Endothelial cell of umbilical vein (primary cell): ENCODE results near the gene ZBTB21. TPM values are rescaled to one million over a fixed set of nuclear protein-coding genes. Genes with fewer than 3 reads are reported as not detected.

ENCODE experiments used
- BruUV-seq: library from RNA; stranded (reverse); fragments of 400-500 nt; replicated peaks from 2 replicates; lab custom pipeline; 2021; lab: Mats Ljungman, UMichigan
- CTCF ChIA-PET: fragments of 300-600, 350-600 bp; sonication (Branson Sonifier 250); formaldehyde crosslinking; loops from one replicate; lab custom pipeline; 2021; ENCODE audit warnings: antibody characterized with exemption, inconsistent platforms; lab: Charles Lee
- POLR2A ChIA-PET: fragments of 300-600, 350-600 bp; sonication (Branson Sonifier 250); formaldehyde crosslinking; loops from one replicate; lab custom pipeline; 2021; ENCODE audit warnings: antibody characterized with exemption, inconsistent platforms; lab: Charles Lee
- DNase-seq: peaks from one replicate; pipeline ENCODE4 v3.0.0-alpha.2; 2011; ENCODE audit warnings: low read depth, low spot score
- FAIRE-seq: peaks from 2 replicates; lab custom pipeline; 2011; peaks lifted over from hg19 to GRCh38; lab: Jason Lieb, UNC
- H2AFZ ChIP-seq: 2 replicates; pipeline ENCODE4 v1.6.0; 2012; ENCODE audit warnings: low read depth, low read length, control low read depth, inconsistent platforms
- H3K27ac ChIP-seq: 2 replicates; pipeline ENCODE4 v1.5.1; 2011; ENCODE audit warnings: low read depth, mild to moderate bottlenecking, control low read depth, low read length, moderate library complexity; ENCODE audit not compliant: insufficient read depth
- H3K27me3 ChIP-seq, 2 experiments: 2 replicates each; pipeline versions ENCODE4 v1.6.0 to v1.6.1; 2011; ENCODE audit warnings: low read length in 2 of 2, mixed read lengths in 1 of 2; ENCODE audit not compliant: control insufficient read depth in 2 of 2, insufficient read depth in 2 of 2
- H3K36me3 ChIP-seq, 2 experiments: 2 replicates in 1 of 2; 3 replicates in 1 of 2; pipeline ENCODE4 v1.5.1; 2011; ENCODE audit warnings: low read length in 2 of 2, mild to moderate bottlenecking in 1 of 2, moderate library complexity in 1 of 2; ENCODE audit not compliant: control insufficient read depth in 2 of 2, insufficient read depth in 2 of 2; ENCODE audit errors: extremely low read depth in 1 of 2
- H3K4me1 ChIP-seq: 3 replicates; pipeline ENCODE4 v1.5.1; 2011; ENCODE audit warnings: mild to moderate bottlenecking, low read length; ENCODE audit not compliant: control insufficient read depth, insufficient read depth; ENCODE audit errors: extremely low read depth
- H3K4me2 ChIP-seq: 2 replicates; pipeline ENCODE4 v1.6.1; 2011; ENCODE audit warnings: low read length, control low read depth, mixed read lengths; ENCODE audit not compliant: insufficient read depth
- H3K4me3 ChIP-seq, 3 experiments: fragments of 200-600 bp in 1 of 3; sonication (generic), shearing (Covaris generic) in 1 of 3; replicated peaks in 1 of 3; 2 replicates each; pipeline ENCODE4 v1.5.1; 2011 to 2016; ENCODE audit warnings: control low read depth in 3 of 3, low read length in 3 of 3, mild to moderate bottlenecking in 2 of 3, inconsistent platforms in 1 of 3, low read depth in 1 of 3, moderate library complexity in 1 of 3; ENCODE audit not compliant: insufficient read depth in 1 of 3
- H3K79me2 ChIP-seq: 2 replicates; pipeline ENCODE4 v1.6.0; 2012; ENCODE audit warnings: low read length, inconsistent platforms; ENCODE audit not compliant: control insufficient read depth, insufficient read depth
- H3K9ac ChIP-seq: replicated peaks from 2 replicates; pipeline ENCODE3; 2011; ENCODE audit warnings: low read length, control low read depth; ENCODE audit not compliant: insufficient read depth; ENCODE audit errors: extremely low read depth
- H3K9me1 ChIP-seq: replicated peaks from 3 replicates; pipeline ENCODE4 v1.6.0; 2011; ENCODE audit warnings: mild to moderate bottlenecking, low read length; ENCODE audit not compliant: control insufficient read depth, insufficient read depth; ENCODE audit errors: extremely low read depth
- H3K9me3 ChIP-seq: replicated peaks from 2 replicates; pipeline ENCODE4 v1.5.1; 2012; ENCODE audit warnings: low read length, inconsistent platforms; ENCODE audit not compliant: control insufficient read depth, insufficient read depth
- H4K20me1 ChIP-seq: replicated peaks from 2 replicates; pipeline ENCODE3; 2011; ENCODE audit warnings: mild to moderate bottlenecking, low read length; ENCODE audit not compliant: control insufficient read depth, insufficient read depth; ENCODE audit errors: extremely low read depth
- EZH2 ChIP-seq: IDR thresholded peaks from 2 replicates; pipeline ENCODE4 v1.6.1; 2012; ENCODE audit warnings: borderline replicate concordance, low read depth, mild to moderate bottlenecking, moderate library complexity, low read length, inconsistent platforms; ENCODE audit not compliant: severe bottlenecking
- FOS ChIP-seq: IDR thresholded peaks from 2 replicates; pipeline ENCODE4 v1.6.1; 2011; ENCODE audit warnings: mild to moderate bottlenecking, low read length, moderate library complexity, borderline replicate concordance; ENCODE audit not compliant: insufficient read depth
- GATA2 ChIP-seq: IDR thresholded peaks from 2 replicates; pipeline ENCODE4 v1.7.0; 2011; ENCODE audit warnings: low read depth, mild to moderate bottlenecking, moderate library complexity, mixed read lengths, low read length; ENCODE audit not compliant: insufficient read length, insufficient read depth
- JUN ChIP-seq: IDR thresholded peaks from 2 replicates; pipeline ENCODE4 v1.6.1; 2011; ENCODE audit warnings: borderline replicate concordance, low read depth; ENCODE audit not compliant: insufficient read length, insufficient read depth
- MYC ChIP-seq: IDR thresholded peaks from one replicate; pipeline ENCODE4 v1.6.1; 2011; ENCODE audit warnings: mild to moderate bottlenecking, low read depth, low read length
- POLR2A ChIP-seq: IDR thresholded peaks from 2 replicates; pipeline ENCODE4 v1.6.1; 2012; ENCODE audit warnings: low read depth, mild to moderate bottlenecking, control low read depth, low read length
- POLR2AphosphoS5 ChIP-seq: IDR thresholded peaks from 2 replicates; pipeline ENCODE4 v1.6.1; 2012; ENCODE audit warnings: low read depth, mild to moderate bottlenecking, control low read depth, low read length, moderate library complexity; ENCODE audit not compliant: insufficient read depth
- dilution Hi-C: fragments of 300-500 bp; cut with MboI; formaldehyde crosslinking; loops from one replicate; pipeline ENCODE4 v1.15.0; 2019; ENCODE audit warnings: low sequenced_read_pairs; ENCODE audit not compliant: extremely low pct_ligation_motif_present
- intact Hi-C: fragments of 100-400 bp; cut with micrococcal nuclease; formaldehyde crosslinking; loops from one replicate; pipeline ENCODE4 v1.10.0; 2022
- polyA plus RNA-seq, 4 experiments: library from polyadenylated mRNA; depleted of rRNA in 3 of 4; stranded (reverse) in 3 of 4; unstranded in 1 of 4; fragments of >200 nt; gene quantifications; 2 replicates each; pipeline versions ENCODE4 v1.2.1 to v1.2.3, GENCODE V29; 2011 to 2012; ENCODE audit warnings: missing spikeins in 1 of 4
- total RNA-seq: library from RNA; stranded (reverse); gene quantifications from 2 replicates; pipeline ENCODE4 v1.2.3, GENCODE V29; 2021
- TF ChIP-seq, protein P1 (sequence below): IDR thresholded peaks from 2 replicates; pipeline ENCODE4 v1.6.1; 2011; ENCODE audit not compliant: insufficient read depth, insufficient read length
- TF ChIP-seq, protein P2 (sequence below), 2 donors: IDR thresholded peaks; 1 replicate in 1 of 2; 2 replicates in 1 of 2; pipeline ENCODE4 v1.5.1; 2011; ENCODE audit warnings: low read length in 2 of 2, mild to moderate bottlenecking in 2 of 2, moderate library complexity in 2 of 2, control low read depth in 1 of 2, inconsistent platforms in 1 of 2, low read depth in 1 of 2; ENCODE audit not compliant: insufficient read depth in 1 of 2; ENCODE audit errors: extremely low read depth in 1 of 2

Gene ZBTB21
- total and polyA plus RNA-seq, 2 donors (not counting 3 experiments of a cell fraction or from before 2014, with no cell fraction given) = 2.8 to 12.4 TPM

GRCh38 chr21:42025376-42026081, 15.4 kb upstream of the ZBTB21 start:
- no TSS peak for BruUV-seq
- no peak overlapping the region for H3K27ac ChIP-seq
- no peaks in the 10 kb centered on the region for H3K9me1 ChIP-seq
- dilution Hi-C loops (no loop called here), intact Hi-C loops (no loop called here)
- DNase-seq (no peak), FAIRE-seq (peak; percentile 26)
- no peak for TF ChIP-seq POLR2A
- TF ChIP-seq GATA2 = no peak
- no peak for TF ChIP-seq MYC
- TF ChIP-seq POLR2AphosphoS5 = no peak
- TF ChIP-seq FOS = no peak
- TF ChIP-seq, protein P1, sequence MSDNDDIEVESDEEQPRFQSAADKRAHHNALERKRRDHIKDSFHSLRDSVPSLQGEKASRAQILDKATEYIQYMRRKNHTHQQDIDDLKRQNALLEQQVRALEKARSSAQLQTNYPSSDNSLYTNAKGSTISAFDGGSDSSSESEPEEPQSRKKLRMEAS = no peak
- TF ChIP-seq, protein P2, sequence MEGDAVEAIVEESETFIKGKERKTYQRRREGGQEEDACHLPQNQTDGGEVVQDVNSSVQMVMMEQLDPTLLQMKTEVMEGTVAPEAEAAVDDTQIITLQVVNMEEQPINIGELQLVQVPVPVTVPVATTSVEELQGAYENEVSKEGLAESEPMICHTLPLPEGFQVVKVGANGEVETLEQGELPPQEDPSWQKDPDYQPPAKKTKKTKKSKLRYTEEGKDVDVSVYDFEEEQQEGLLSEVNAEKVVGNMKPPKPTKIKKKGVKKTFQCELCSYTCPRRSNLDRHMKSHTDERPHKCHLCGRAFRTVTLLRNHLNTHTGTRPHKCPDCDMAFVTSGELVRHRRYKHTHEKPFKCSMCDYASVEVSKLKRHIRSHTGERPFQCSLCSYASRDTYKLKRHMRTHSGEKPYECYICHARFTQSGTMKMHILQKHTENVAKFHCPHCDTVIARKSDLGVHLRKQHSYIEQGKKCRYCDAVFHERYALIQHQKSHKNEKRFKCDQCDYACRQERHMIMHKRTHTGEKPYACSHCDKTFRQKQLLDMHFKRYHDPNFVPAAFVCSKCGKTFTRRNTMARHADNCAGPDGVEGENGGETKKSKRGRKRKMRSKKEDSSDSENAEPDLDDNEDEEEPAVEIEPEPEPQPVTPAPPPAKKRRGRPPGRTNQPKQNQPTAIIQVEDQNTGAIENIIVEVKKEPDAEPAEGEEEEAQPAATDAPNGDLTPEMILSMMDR (IDR thresholded peaks at IDR 0.05; ENCODE audit: extremely low read depth in 1 of 2, insufficient read depth in 1 of 2, low read depth in 1 of 2, low read length in 2 of 2) = no peak
- no peak for TF ChIP-seq EZH2
- no peak for TF ChIP-seq JUN
- peaks cover 11 to 18% of the 10 kb centered on the region in 2 experiments for H3K27me3 ChIP-seq
- H4K20me1 ChIP-seq = no peaks in the 10 kb centered on the region
- H3K4me1 ChIP-seq = peaks cover 5% of the 10 kb centered on the region
- POLR2A ChIA-PET = no interaction called here
- no peak overlapping the region for H2AFZ ChIP-seq
- H3K4me3 ChIP-seq = no peak overlapping the region
- no peak overlapping the region for H3K9ac ChIP-seq
- no peaks in the 10 kb centered on the region for H3K36me3 ChIP-seq
- CTCF ChIA-PET = interaction anchor here (0.8 to 2.0 kb wide), 2 partner anchors 82 to 95 kb away, joined by 3 to 8 read pairs; no protein-coding TSS in a partner anchor
- no peak overlapping the region for H3K4me2 ChIP-seq
- H3K9me3 ChIP-seq = no peaks in the 10 kb centered on the region
- no peaks in the 10 kb centered on the region for H3K79me2 ChIP-seq
